ENCODE results near the gene WDR13. TPM values are rescaled to one million over a fixed set of nuclear protein-coding genes. Genes with fewer than 3 reads are reported as not detected.
A peak's percentile ranks its signal among the peaks of the same experiment; 100 is the strongest.
"Not testable (repeated sequence)": the region's sequence is repeated elsewhere in the genome, so short reads cannot be mapped to it uniquely, and the experiment has no call there.

WDR13 gene
- total RNA-seq, 1 donor from 2014 or later, result 87.1 TPM

DNA sequence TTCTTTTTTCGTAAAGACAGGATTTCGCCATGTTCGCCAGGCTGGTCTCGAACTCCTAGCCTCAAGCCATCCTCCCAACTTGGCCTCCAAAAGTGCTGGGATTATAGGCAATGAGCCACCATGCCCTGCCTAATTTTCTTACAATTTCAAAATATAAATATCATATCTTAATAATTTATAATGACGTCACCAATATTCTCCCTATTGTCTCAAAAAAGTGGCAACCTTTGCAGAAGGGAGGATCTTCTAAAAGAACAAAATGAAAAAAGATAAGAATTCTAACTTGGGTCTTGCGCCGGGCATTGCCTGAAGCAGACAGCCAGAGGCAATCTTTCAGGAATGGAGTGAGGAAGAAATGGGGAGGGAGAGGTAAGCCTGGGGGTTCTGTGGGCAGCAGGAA, 48.4 kb downstream of the WDR13 start:
- TF ChIP-seq, protein P1, sequence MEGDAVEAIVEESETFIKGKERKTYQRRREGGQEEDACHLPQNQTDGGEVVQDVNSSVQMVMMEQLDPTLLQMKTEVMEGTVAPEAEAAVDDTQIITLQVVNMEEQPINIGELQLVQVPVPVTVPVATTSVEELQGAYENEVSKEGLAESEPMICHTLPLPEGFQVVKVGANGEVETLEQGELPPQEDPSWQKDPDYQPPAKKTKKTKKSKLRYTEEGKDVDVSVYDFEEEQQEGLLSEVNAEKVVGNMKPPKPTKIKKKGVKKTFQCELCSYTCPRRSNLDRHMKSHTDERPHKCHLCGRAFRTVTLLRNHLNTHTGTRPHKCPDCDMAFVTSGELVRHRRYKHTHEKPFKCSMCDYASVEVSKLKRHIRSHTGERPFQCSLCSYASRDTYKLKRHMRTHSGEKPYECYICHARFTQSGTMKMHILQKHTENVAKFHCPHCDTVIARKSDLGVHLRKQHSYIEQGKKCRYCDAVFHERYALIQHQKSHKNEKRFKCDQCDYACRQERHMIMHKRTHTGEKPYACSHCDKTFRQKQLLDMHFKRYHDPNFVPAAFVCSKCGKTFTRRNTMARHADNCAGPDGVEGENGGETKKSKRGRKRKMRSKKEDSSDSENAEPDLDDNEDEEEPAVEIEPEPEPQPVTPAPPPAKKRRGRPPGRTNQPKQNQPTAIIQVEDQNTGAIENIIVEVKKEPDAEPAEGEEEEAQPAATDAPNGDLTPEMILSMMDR (IDR thresholded peaks at IDR 0.05), result no peak
- intact Hi-C loops (cut with DNase I), result no loop called here
- Histone ChIP-seq H3K36me3 (no peaks in the 10 kb centered on the region), H3K4me1 (no peaks in the 10 kb centered on the region), H3K4me3 (no peak overlapping the region), H3K27me3 (no peaks in the 10 kb centered on the region), H3K9me3 (no peaks in the 10 kb centered on the region), H3K27ac (no peak overlapping the region)
- DNase-seq (ENCODE audit: low spot score in 2 of 2), result no peak

DNA sequence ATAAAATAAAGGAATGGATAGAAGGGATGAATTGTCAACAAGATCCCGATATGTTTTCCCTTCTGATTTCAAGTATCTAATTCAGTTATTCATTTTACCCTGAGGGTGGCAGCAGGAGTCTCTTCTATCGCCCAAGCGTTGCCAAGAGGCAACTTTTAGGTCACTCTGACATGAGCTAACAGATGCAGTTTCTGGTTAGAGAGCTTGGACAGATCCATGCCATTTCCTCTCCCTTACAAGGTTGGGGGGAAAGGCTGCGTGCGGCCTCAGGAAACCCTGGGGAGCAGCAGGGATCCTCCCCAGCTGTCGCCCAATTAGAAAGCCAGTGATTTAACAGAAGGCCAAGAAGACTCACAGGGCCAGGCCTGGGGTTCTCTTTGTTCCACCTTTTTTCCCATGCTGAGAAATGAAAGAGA, 51.1 kb downstream of the WDR13 start:
- Histone ChIP-seq H3K4me3 (no peak overlapping the region), H3K27me3 (no peaks in the 10 kb centered on the region), H3K36me3 (no peaks in the 10 kb centered on the region), H3K9me3 (no peaks in the 10 kb centered on the region), H3K4me1 (no peaks in the 10 kb centered on the region), H3K27ac (no peak overlapping the region)
- intact Hi-C loops (cut with DNase I), result no loop called here
- DNase-seq (ENCODE audit: low spot score in 2 of 2), result peak in 1 of 2 donors; percentile 63
- TF ChIP-seq, protein P1 (IDR thresholded peaks at IDR 0.05), result peak in 1 of 3 experiments; percentile 38

GRCh38 chrX:48649102-48649501, 51.8 kb downstream of the WDR13 start:
- no peaks in the 10 kb centered on the region for H3K9me3 ChIP-seq
- DNase-seq (ENCODE audit: low spot score in 2 of 2), result no peak
- intact Hi-C loops (cut with DNase I), result no loop called here
- H3K36me3 ChIP-seq, result no peaks in the 10 kb centered on the region
- TF ChIP-seq, protein P1 (IDR thresholded peaks at IDR 0.05), result no peak
- H3K27ac ChIP-seq, result no peak overlapping the region
- H3K27me3 ChIP-seq, result no peaks in the 10 kb centered on the region
- H3K4me3 ChIP-seq, result no peak overlapping the region
- no peaks in the 10 kb centered on the region for H3K4me1 ChIP-seq

- H3K27me3 ChIP-seq; intact Hi-C loops (cut with DNase I); H3K36me3 ChIP-seq; DNase-seq (ENCODE audit: low spot score in 2 of 2); H3K4me3 ChIP-seq; H3K9me3 ChIP-seq; H3K4me1 ChIP-seq; H3K27ac ChIP-seq: not testable (repeated sequence)
Observed at GRCh38 chrX:48652055-48652579, 54.8 kb downstream of the WDR13 start.

DNA sequence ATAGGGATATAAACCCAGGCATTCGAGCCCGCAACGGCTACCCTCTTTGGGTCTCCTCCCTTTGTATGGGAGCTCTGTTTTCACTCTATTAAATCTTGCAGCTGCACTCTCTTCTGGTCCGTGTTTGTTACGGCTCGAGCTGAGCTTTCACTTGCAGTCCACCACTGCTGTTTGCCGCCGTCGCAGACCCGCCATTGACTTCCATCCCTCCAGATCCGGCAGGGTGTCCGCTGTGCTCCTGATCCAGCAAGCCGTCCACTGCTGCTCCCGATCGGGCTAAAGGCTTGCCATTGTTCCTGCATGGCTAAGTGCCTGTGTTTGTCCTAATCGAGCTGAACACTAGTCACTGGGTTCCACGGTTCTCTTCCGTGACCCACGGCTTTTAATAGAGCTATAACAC, 57.5 kb downstream of the WDR13 start:
- H3K4me3 ChIP-seq; H3K27me3 ChIP-seq; H3K4me1 ChIP-seq; DNase-seq (ENCODE audit: low spot score in 2 of 2); H3K36me3 ChIP-seq; H3K27ac ChIP-seq; H3K9me3 ChIP-seq; intact Hi-C loops (cut with DNase I): not testable (repeated sequence)

Other genes with a start within 250 kb of the WDR13 start
- not detected for gene SSX3, start 240.8 kb upstream of the WDR13 start, total RNA-seq
- gene SSX4, start 214.0 kb upstream of the WDR13 start, total RNA-seq, result not detected
- gene SSX4B, start 185.5 kb upstream of the WDR13 start, total RNA-seq, result not detected
- 39.6 TPM for gene SLC38A5, start 127.2 kb upstream of the WDR13 start, total RNA-seq
- gene FTSJ1, start 121.3 kb upstream of the WDR13 start, total RNA-seq, result 159 TPM
- 6.2 TPM for gene PORCN, start 88.5 kb upstream of the WDR13 start, total RNA-seq
- 76.2 TPM for gene EBP, start 75.7 kb upstream of the WDR13 start, total RNA-seq
- 8.2 TPM for gene TBC1D25, start 57.8 kb upstream of the WDR13 start, total RNA-seq
- gene RBM3, start 23.0 kb upstream of the WDR13 start, total RNA-seq, result 119 TPM
- 29.5 TPM for gene WAS, start 86.3 kb downstream of the WDR13 start, total RNA-seq
- gene SUV39H1, start 99.2 kb downstream of the WDR13 start, total RNA-seq, result 0.21 TPM
- gene GLOD5, start 164.3 kb downstream of the WDR13 start, total RNA-seq, result not detected
- not detected for gene GATA1, start 189.1 kb downstream of the WDR13 start, total RNA-seq
- gene HDAC6, start 204.6 kb downstream of the WDR13 start, total RNA-seq, result 157 TPM
- not detected for gene ERAS, start 229.0 kb downstream of the WDR13 start, total RNA-seq
- not detected for gene PCSK1N, start 238.1 kb downstream of the WDR13 start, total RNA-seq